SK-N-SH treated with all-trans-retinoic acid at 6 μM for 48 hours (cell line): Measurements from ENCODE around the gene APOOL.

ENCODE experiments used
- ATAC-seq: fragments of 200-7000 bp; cut with Tn5 transposase; 3 replicates; pipeline ENCODE4 v1.9.1; 2020; ENCODE audit warnings: mild to moderate bottlenecking, moderate library complexity
- ARNTL ChIP-seq: fragments of 450-650 bp; formaldehyde crosslinking; IDR thresholded peaks from 2 replicates; pipeline ENCODE4 v1.5.0; 2020; ENCODE audit warnings: low read depth, mild to moderate bottlenecking, moderate library complexity, borderline replicate concordance
- BACH2 ChIP-seq: fragments of 250-450 bp; sonication (Bioruptor Pico); IDR thresholded peaks from 2 replicates; pipeline ENCODE4 v1.9.0; 2021; ENCODE audit warnings: mild to moderate bottlenecking, borderline replicate concordance
- CSDC2 ChIP-seq: fragments of 250-450 bp; sonication (Bioruptor Pico); IDR thresholded peaks from 2 replicates; pipeline ENCODE4 v1.5.0; 2020; ENCODE audit warnings: mild to moderate bottlenecking, moderate library complexity
- ESRRG ChIP-seq: fragments of 250-450 bp; sonication (Bioruptor Pico); IDR thresholded peaks from 2 replicates; pipeline ENCODE4 v1.6.1; 2021; ENCODE audit warnings: mild to moderate bottlenecking
- GLIS3 ChIP-seq: fragments of 250-450 bp; sonication (Bioruptor Pico); IDR thresholded peaks from 2 replicates; pipeline ENCODE4 v1.5.0; 2020; ENCODE audit warnings: mild to moderate bottlenecking, moderate library complexity
- ISL1 ChIP-seq: fragments of 250-450 bp; sonication (Bioruptor Pico); IDR thresholded peaks from 2 replicates; pipeline ENCODE4 v2.1.2; 2022; ENCODE audit warnings: mild to moderate bottlenecking, moderate library complexity
- OSR1 ChIP-seq: fragments of 250-450 bp; sonication (Bioruptor Pico); IDR thresholded peaks from 2 replicates; pipeline ENCODE4 v1.8.0; 2022; ENCODE audit warnings: moderate library complexity, mild to moderate bottlenecking, inconsistent platforms
- RARB ChIP-seq: fragments of 250-450 bp; sonication (Bioruptor Pico); IDR thresholded peaks from 2 replicates; pipeline ENCODE4 v1.8.0; 2021; ENCODE audit warnings: mild to moderate bottlenecking, moderate library complexity
- SNAI2 ChIP-seq: fragments of 250-450 bp; sonication (Bioruptor Pico); IDR thresholded peaks from 2 replicates; pipeline ENCODE4 v1.5.0; 2020; ENCODE audit warnings: mild to moderate bottlenecking, moderate library complexity
- TCF4 ChIP-seq: fragments of 250-450 bp; sonication (Bioruptor Pico); IDR thresholded peaks from 2 replicates; pipeline ENCODE4 v1.8.0; 2021; ENCODE audit warnings: mild to moderate bottlenecking, moderate library complexity, borderline replicate concordance
- ZC3H10 ChIP-seq: fragments of 250-450 bp; sonication (Bioruptor Pico); IDR thresholded peaks from 2 replicates; pipeline ENCODE4 v1.5.1; 2021; ENCODE audit warnings: mild to moderate bottlenecking, moderate library complexity
- ZFP3 ChIP-seq: fragments of 250-450 bp; sonication (Bioruptor Pico); IDR thresholded peaks from 2 replicates; pipeline ENCODE4 v1.5.0; 2020; ENCODE audit warnings: mild to moderate bottlenecking, moderate library complexity
- ZFP30 ChIP-seq: fragments of 450-650 bp; formaldehyde crosslinking; IDR thresholded peaks from 2 replicates; pipeline ENCODE4 v1.5.0; 2022; ENCODE audit warnings: mild to moderate bottlenecking, moderate library complexity
- ZNF565 ChIP-seq: fragments of 450-650 bp; formaldehyde crosslinking; conservative IDR thresholded peaks from 2 replicates; pipeline ENCODE4 v1.5.0; 2020; ENCODE audit warnings: low read depth, mild to moderate bottlenecking, moderate library complexity
- ZNF70 ChIP-seq: fragments of 450-650 bp; formaldehyde crosslinking; IDR thresholded peaks from 2 replicates; pipeline ENCODE4 v1.5.0; 2020; ENCODE audit warnings: mild to moderate bottlenecking, moderate library complexity
- ZNF8 ChIP-seq: fragments of 450-650 bp; formaldehyde crosslinking; IDR thresholded peaks from 2 replicates; pipeline ENCODE4 v1.5.0; 2020; ENCODE audit warnings: mild to moderate bottlenecking, moderate library complexity
- TF ChIP-seq, protein P1 (sequence below): fragments of 250-450 bp; sonication (Bioruptor Pico); IDR thresholded peaks from 2 replicates; pipeline ENCODE4 v1.5.1; 2020; ENCODE audit warnings: low read depth, mild to moderate bottlenecking, moderate library complexity
- TF ChIP-seq, protein P2 (sequence below): fragments of 250-450 bp; sonication (Bioruptor Pico); IDR thresholded peaks from 2 replicates; pipeline ENCODE4 v1.8.0; 2021; ENCODE audit warnings: low read depth, mild to moderate bottlenecking, moderate library complexity, borderline replicate concordance
- TF ChIP-seq, protein P3 (sequence below): fragments of 250-450 bp; sonication (Bioruptor Pico); IDR thresholded peaks from 2 replicates; pipeline ENCODE4 v1.5.1; 2021; ENCODE audit warnings: mild to moderate bottlenecking, moderate library complexity
- TF ChIP-seq, protein P4 (sequence below): fragments of 250-450 bp; sonication (Bioruptor Pico); IDR thresholded peaks from 2 replicates; pipeline ENCODE4 v1.8.0; 2020; ENCODE audit warnings: mild to moderate bottlenecking, moderate library complexity, borderline replicate concordance

APOOL gene

DNA sequence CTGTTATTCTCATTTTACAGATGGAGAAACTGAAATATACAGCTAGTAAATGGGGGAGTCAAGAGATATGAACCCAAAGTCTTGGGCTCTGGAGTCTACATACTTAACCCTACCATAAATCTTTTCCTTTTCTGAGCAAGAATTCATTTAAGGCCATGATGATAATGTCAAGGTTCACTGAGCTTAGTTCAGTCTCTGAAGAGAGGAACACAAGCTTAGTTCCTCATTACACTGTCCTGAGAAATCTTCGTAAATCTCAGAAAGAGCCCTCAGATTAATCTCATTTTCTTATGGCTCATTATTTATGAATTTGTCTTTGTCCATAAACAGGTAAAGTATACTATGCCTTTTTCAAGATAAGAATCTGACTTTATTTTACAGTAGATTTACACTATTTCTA, 135.7 kb downstream of the APOOL start:
- ATAC-seq: no peak

DNA sequence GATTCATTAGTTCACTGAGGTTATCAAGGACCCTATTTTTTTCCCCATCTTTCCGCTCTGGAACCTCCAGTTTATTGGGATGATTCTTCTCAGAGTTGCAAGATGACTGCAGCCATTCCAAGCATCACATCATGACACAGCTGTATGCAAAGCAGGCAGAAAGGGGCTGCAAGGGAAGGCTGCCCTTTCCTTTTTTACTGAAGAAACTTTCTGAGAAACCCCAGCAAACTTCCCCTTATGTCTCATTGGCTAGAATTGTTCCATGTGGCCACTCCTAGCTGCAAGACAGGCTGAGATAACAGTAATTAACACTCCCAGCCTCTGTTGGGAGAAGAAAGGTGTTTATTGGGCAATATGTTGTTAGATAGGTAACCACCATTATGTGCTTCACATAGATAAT, 137.3 kb downstream of the APOOL start:
- ATAC-seq: no peak
- TF ChIP-seq ZC3H10 (CRISPR knock-in tag) (no peak), BACH2 (CRISPR knock-in tag) (no peak), CSDC2 (no peak), ZNF8 (CRISPR knock-in tag) (no peak), SNAI2 (CRISPR knock-in tag) (no peak), ESRRG (no peak), ZNF565 (no peak), ZFP3 (CRISPR knock-in tag) (no peak), ZNF70 (CRISPR knock-in tag) (no peak), GLIS3 (CRISPR knock-in tag) (no peak), ARNTL (CRISPR knock-in tag) (no peak), RARB (CRISPR knock-in tag) (no peak), TCF4 (CRISPR knock-in tag) (no peak), OSR1 (CRISPR knock-in tag) (no peak)
- TF ChIP-seq, protein P1, sequence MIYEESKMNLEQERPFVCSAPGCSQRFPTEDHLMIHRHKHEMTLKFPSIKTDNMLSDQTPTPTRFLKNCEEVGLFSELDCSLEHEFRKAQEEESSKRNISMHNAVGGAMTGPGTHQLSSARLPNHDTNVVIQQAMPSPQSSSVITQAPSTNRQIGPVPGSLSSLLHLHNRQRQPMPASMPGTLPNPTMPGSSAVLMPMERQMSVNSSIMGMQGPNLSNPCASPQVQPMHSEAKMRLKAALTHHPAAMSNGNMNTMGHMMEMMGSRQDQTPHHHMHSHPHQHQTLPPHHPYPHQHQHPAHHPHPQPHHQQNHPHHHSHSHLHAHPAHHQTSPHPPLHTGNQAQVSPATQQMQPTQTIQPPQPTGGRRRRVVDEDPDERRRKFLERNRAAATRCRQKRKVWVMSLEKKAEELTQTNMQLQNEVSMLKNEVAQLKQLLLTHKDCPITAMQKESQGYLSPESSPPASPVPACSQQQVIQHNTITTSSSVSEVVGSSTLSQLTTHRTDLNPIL (CRISPR knock-in tag): no peak
- TF ChIP-seq, protein P2, sequence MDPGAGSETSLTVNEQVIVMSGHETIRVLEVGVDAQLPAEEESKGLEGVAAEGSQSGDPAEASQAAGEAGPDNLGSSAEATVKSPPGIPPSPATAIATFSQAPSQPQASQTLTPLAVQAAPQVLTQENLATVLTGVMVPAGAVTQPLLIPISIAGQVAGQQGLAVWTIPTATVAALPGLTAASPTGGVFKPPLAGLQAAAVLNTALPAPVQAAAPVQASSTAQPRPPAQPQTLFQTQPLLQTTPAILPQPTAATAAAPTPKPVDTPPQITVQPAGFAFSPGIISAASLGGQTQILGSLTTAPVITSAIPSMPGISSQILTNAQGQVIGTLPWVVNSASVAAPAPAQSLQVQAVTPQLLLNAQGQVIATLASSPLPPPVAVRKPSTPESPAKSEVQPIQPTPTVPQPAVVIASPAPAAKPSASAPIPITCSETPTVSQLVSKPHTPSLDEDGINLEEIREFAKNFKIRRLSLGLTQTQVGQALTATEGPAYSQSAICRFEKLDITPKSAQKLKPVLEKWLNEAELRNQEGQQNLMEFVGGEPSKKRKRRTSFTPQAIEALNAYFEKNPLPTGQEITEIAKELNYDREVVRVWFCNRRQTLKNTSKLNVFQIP (CRISPR knock-in tag): no peak

More for the DNA sequence above, 135.7 kb downstream of the APOOL start:
- TF ChIP-seq ZNF8 (CRISPR knock-in tag) (no peak), ZFP30 (CRISPR knock-in tag) (no peak), ZFP3 (CRISPR knock-in tag) (no peak), ARNTL (CRISPR knock-in tag) (no peak), CSDC2 (no peak), TCF4 (CRISPR knock-in tag) (no peak), OSR1 (CRISPR knock-in tag) (no peak), ISL1 (CRISPR knock-in tag) (no peak), BACH2 (CRISPR knock-in tag) (no peak)
- TF ChIP-seq, protein P3, sequence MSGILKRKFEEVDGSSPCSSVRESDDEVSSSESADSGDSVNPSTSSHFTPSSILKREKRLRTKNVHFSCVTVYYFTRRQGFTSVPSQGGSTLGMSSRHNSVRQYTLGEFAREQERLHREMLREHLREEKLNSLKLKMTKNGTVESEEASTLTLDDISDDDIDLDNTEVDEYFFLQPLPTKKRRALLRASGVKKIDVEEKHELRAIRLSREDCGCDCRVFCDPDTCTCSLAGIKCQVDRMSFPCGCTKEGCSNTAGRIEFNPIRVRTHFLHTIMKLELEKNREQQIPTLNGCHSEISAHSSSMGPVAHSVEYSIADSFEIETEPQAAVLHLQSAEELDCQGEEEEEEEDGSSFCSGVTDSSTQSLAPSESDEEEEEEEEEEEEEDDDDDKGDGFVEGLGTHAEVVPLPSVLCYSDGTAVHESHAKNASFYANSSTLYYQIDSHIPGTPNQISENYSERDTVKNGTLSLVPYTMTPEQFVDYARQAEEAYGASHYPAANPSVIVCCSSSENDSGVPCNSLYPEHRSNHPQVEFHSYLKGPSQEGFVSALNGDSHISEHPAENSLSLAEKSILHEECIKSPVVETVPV (CRISPR knock-in tag): no peak
- TF ChIP-seq, protein P4, sequence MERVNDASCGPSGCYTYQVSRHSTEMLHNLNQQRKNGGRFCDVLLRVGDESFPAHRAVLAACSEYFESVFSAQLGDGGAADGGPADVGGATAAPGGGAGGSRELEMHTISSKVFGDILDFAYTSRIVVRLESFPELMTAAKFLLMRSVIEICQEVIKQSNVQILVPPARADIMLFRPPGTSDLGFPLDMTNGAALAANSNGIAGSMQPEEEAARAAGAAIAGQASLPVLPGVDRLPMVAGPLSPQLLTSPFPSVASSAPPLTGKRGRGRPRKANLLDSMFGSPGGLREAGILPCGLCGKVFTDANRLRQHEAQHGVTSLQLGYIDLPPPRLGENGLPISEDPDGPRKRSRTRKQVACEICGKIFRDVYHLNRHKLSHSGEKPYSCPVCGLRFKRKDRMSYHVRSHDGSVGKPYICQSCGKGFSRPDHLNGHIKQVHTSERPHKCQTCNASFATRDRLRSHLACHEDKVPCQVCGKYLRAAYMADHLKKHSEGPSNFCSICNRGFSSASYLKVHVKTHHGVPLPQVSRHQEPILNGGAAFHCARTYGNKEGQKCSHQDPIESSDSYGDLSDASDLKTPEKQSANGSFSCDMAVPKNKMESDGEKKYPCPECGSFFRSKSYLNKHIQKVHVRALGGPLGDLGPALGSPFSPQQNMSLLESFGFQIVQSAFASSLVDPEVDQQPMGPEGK (CRISPR knock-in tag): no peak
